ENCODE data around the gene HSD17B3. TPM values are rescaled to one million over a fixed set of nuclear protein-coding genes. Genes with fewer than 3 reads are reported as not detected.

Gene HSD17B3
- polyA plus RNA-seq, 1 of the 3 experiments (the other 2 are of a cell fraction) = 0.51 TPM

GRCh38 chr9:96219900-96220257 lies 82.1 kb downstream of the HSD17B3 start:
- H2AFZ ChIP-seq (ENCODE audit: low read depth) = no peak overlapping the region
- H3K4me1 ChIP-seq (ENCODE audit: control insufficient read depth in 1 of 2, insufficient read depth in 2 of 2, low read depth in 1 of 2, low read length in 1 of 2) = peaks cover 0 to 31% of the 10 kb centered on the region in 2 experiments; a peak in 2 of 4 replicates
- H3K9ac ChIP-seq = no peak overlapping the region
- H3K27me3 ChIP-seq (ENCODE audit: insufficient read depth) = peaks cover 9% of the 10 kb centered on the region; the same call in 1 of the 2 replicates
- POLR2A ChIA-PET = no interaction called here
- H3K36me3 ChIP-seq (replicated peaks in 1 of 2; ENCODE audit: control insufficient read depth in 1 of 2, insufficient read depth in 2 of 2, low read length in 1 of 2) = no peaks in the 10 kb centered on the region
- no peaks in the 10 kb centered on the region for H3K9me3 ChIP-seq
- no peak for DNase-seq
- TF ChIP-seq, protein P1, sequence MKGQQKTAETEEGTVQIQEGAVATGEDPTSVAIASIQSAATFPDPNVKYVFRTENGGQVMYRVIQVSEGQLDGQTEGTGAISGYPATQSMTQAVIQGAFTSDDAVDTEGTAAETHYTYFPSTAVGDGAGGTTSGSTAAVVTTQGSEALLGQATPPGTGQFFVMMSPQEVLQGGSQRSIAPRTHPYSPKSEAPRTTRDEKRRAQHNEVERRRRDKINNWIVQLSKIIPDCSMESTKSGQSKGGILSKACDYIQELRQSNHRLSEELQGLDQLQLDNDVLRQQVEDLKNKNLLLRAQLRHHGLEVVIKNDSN (IDR thresholded peaks at IDR 0.05; ENCODE audit: borderline replicate concordance, low read depth) = no peak
- TF ChIP-seq ZBTB33 (IDR thresholded peaks at IDR 0.05; ENCODE audit: borderline replicate concordance, low read depth) (no peak), TEAD4 (IDR thresholded peaks at IDR 0.05; ENCODE audit: borderline replicate concordance, insufficient read depth) (no peak), EP300 (IDR thresholded peaks at IDR 0.05; ENCODE audit: borderline replicate concordance in 1 of 2, low read depth in 1 of 2, low read length in 1 of 2) (no peak), RCOR1 (IDR thresholded peaks at IDR 0.05; ENCODE audit: low read length) (no peak), MXI1 (IDR thresholded peaks at IDR 0.05; ENCODE audit: low read depth, low read length) (no peak), YY1 (IDR thresholded peaks at IDR 0.05; ENCODE audit: low read depth) (no peak)
- no peak overlapping the region for H3K4me3 ChIP-seq (ENCODE audit: low read depth in 2 of 2, low read length in 1 of 2)
- H3K79me2 ChIP-seq (ENCODE audit: insufficient read depth) = no peaks in the 10 kb centered on the region
- no peak overlapping the region for H3K27ac ChIP-seq (ENCODE audit: low read depth in 2 of 2, low read length in 1 of 2)
- no peaks in the 10 kb centered on the region for H4K20me1 ChIP-seq (ENCODE audit: insufficient read depth)
- WGBS (ENCODE audit: low lambda C conversion rate) = 96% methylated on average over 2 of the region's 2 CpGs
- no peaks in the 10 kb centered on the region for H3K9me2 ChIP-seq
- CTCF ChIA-PET = interaction anchor here (0.9 to 2.3 kb wide), 3 partner anchors 11 to 447 kb away, joined by 3 to 6 read pairs (median 3); no protein-coding TSS in a partner anchor
- H3F3A ChIP-seq (replicated peaks; ENCODE audit: insufficient read depth) = no peaks in the 10 kb centered on the region
- no peak overlapping the region for H3K4me2 ChIP-seq

DNA sequence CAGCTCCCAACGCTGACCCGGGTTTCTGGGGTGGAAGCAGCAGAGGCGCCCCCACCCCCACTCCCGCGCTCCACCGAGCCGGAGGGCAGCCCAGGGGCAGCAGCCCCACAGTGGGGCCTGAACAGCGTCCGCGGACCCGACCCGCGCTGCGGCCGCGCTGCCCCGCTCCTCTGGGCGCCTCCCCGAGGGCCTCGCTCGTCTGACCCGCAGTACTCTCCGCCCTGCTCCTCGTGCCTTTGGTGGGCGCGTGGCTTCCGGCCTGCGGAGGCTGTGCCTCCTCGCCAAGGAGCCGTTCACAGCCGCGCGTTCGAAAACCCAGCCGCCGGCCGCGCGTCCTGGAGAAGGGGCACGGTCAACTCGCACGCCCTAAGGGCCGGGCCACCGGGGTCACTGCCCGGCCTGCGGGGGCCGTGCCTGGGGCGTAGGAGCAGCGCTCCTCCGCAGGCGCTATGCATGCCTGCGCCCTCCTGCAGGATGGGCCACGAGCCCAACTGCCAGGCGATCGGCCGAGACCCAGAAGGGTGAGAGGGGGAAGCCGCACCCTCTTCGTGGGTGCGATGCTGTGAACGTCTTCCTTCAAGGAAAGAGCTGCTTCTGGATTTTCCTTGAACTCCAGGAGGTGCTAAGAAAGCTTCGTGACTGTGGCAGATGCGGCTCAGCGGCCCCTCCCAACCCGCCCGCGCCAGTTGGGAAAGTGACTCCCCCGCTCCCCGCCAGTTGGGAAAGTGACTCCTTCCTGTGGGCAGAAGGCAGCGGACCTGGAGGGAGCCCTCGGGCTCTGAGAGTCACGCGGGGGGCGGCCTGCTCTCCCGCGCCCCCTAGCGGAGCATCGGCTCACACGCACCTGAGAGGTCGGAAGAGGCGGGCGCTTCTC lies 82.7 kb downstream of the HSD17B3 start:
- WGBS (ENCODE audit: low lambda C conversion rate) = 90% methylated on average over 48 of the region's 81 CpGs
- peak; percentile 55 for DNase-seq
- CTCF ChIA-PET = interaction anchor here (0.7 to 5.0 kb wide), 23 partner anchors 8 to 1538 kb away, joined by 3 to 33 read pairs (median 6); no protein-coding TSS in a partner anchor
- no peak overlapping the region for H3K9ac ChIP-seq
- no peak overlapping the region for H3K27ac ChIP-seq (ENCODE audit: low read depth in 2 of 2, low read length in 1 of 2)
- H3K36me3 ChIP-seq (replicated peaks in 1 of 2; ENCODE audit: control insufficient read depth in 1 of 2, insufficient read depth in 2 of 2, low read length in 1 of 2) = no peaks in the 10 kb centered on the region
- H3K27me3 ChIP-seq (ENCODE audit: insufficient read depth) = peaks cover 9% of the 10 kb centered on the region; the same call in 1 of the 2 replicates
- no peak overlapping the region for H3K4me3 ChIP-seq (ENCODE audit: low read depth in 2 of 2, low read length in 1 of 2)
- no peak overlapping the region for H2AFZ ChIP-seq (ENCODE audit: low read depth)
- POLR2A ChIA-PET = no interaction called here
- TF ChIP-seq, protein P2, sequence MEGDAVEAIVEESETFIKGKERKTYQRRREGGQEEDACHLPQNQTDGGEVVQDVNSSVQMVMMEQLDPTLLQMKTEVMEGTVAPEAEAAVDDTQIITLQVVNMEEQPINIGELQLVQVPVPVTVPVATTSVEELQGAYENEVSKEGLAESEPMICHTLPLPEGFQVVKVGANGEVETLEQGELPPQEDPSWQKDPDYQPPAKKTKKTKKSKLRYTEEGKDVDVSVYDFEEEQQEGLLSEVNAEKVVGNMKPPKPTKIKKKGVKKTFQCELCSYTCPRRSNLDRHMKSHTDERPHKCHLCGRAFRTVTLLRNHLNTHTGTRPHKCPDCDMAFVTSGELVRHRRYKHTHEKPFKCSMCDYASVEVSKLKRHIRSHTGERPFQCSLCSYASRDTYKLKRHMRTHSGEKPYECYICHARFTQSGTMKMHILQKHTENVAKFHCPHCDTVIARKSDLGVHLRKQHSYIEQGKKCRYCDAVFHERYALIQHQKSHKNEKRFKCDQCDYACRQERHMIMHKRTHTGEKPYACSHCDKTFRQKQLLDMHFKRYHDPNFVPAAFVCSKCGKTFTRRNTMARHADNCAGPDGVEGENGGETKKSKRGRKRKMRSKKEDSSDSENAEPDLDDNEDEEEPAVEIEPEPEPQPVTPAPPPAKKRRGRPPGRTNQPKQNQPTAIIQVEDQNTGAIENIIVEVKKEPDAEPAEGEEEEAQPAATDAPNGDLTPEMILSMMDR (IDR thresholded peaks at IDR 0.05) = peak; percentile 23; the same call in 1 of the 2 replicates
- TF ChIP-seq CHD2 (IDR thresholded peaks at IDR 0.05; ENCODE audit: low read length, partially characterized antibody) = no peak
- no peak for TF ChIP-seq TCF12 (IDR thresholded peaks at IDR 0.05)
- no peaks in the 10 kb centered on the region for H3K9me2 ChIP-seq
- no peaks in the 10 kb centered on the region for H4K20me1 ChIP-seq (ENCODE audit: insufficient read depth)
- no peaks in the 10 kb centered on the region for H3K9me3 ChIP-seq
- peaks cover 0 to 37% of the 10 kb centered on the region in 2 experiments; a peak in 2 of 4 replicates for H3K4me1 ChIP-seq (ENCODE audit: control insufficient read depth in 1 of 2, insufficient read depth in 2 of 2, low read depth in 1 of 2, low read length in 1 of 2)
- H3K4me2 ChIP-seq = no peak overlapping the region
- no peaks in the 10 kb centered on the region for H3F3A ChIP-seq (replicated peaks; ENCODE audit: insufficient read depth)
- H3K79me2 ChIP-seq (ENCODE audit: insufficient read depth) = no peaks in the 10 kb centered on the region

Measured in SK-N-SH (cell line).